Head of caudate nucleus (tissue), 42 donors: Measurements from ENCODE around the gene SLC47A2.

Experiments
- DNase-seq, 42 donors: peaks; one replicate each; pipeline versions ENCODE4 v3.0.0 to v3.0.0-alpha.2; 2020 to 2021; ENCODE audit warnings: mixed read lengths in 7 of 42
- intact Hi-C: fragments of 100-400 bp; cut with DNase I; formaldehyde crosslinking; loops from one replicate; pipeline ENCODE4 v1.15.0; 2022

SLC47A2 gene

GRCh38 chr17:19733953-19734526 lies 17.7 kb upstream of the SLC47A2 start:
- DNase-seq = no peak
- intact Hi-C loops = no loop called here

DNA sequence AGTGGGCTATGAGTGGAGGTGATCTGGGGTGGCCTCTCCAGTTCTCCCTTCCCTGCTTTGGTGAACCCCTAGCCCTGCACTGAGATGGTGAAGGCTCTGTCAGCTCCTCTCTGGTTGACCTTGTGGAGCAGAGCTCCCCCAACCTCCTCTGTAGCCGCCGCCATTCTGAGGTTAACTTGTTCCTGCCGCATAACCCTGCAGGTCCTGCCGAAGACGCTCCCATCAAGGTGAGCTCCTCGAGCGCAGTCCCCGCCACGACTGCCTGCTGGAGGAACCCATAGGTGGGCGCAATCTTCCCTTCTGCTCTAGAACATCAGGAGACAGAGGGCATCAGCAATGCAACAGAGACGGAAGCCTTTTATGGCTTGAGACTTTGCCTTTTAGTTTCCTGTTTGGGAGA lies 15.2 kb upstream of the SLC47A2 start:
- no peak for DNase-seq
- intact Hi-C loops = no loop called here

DNA sequence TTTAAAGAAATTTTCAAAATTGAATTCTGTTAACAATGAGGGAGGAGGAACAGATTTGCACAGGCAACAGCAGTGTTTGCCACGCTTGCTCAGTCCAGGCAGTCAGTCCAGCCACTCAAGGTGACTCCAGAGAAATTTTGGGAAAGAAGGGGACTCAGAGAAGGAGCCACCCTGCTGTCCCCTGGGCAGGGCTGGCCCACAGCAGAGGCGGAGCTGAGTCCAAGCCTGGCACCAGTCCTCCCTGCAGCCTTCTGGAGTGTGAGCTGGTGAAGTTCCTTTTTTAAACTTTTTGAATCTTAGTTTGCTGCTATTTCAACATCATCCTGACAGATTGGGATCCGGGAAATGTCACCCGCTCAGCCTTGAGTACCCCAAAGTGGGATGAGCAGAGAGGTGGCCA lies 14.5 kb upstream of the SLC47A2 start:
- DNase-seq = no peak
- intact Hi-C loops = no loop called here

- no peak for DNase-seq
- intact Hi-C loops = loop anchor here (2.0 to 5.0 kb wide), 2 partner anchors 23 to 83 kb away; partner anchors contain the start of gene ALDH3A2
Measured at GRCh38 chr17:19729900-19730299, 13.5 kb upstream of the SLC47A2 start.

DNA sequence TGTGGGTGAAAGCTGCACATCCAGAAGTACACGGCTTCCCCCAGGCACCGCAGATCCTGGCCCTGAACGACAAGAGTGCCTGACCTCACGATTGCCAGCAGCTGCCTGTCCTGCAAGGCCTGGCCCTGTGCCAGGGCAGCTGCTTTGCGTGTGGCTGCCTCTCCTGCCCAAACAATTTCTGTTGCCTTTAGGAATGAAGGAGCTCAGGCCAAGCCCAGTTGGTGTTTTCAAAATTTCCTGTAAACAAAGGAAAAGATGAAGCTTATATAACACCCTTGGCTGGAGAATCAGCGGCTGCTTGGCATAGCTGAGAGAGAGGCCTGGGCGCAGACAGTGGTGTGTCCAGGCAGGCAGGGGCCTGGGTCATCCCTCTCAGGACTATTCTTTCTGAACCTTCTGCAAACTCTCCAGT lies 11.7 kb upstream of the SLC47A2 start:
- intact Hi-C loops = loop anchor here (2.0 to 5.0 kb wide), 2 partner anchors 25 to 81 kb away; partner anchors contain the start of gene ALDH3A2
- DNase-seq = peak; percentile 49 to 93 (median 85)

DNA sequence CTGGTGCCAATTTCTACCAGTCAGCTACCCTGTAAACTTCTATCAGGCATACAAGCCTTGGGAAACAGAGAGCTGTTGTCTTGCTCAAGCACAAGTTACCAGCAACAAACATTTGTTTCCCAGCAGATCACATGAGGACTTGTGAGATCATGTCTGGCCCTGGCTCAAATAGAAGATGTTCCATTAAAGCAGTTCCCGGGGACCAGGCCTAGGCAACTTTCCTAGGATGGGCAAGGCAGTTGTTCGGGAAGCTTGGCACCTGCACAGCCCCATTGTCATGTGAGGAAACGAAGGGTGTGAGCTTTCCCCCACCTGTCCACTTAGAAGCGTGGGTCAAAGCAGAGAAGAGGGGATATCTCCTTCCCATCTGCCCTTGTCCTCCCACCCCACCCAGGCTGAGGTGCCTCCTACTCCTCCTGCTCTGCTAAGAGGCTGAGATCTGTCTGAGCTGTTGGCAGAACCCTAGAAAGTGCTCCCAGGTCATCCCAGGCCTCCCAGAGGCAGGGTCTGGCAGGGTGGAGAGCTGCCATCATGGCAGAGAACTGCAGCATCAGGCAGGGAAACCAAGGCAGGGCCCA lies 11.2 kb upstream of the SLC47A2 start:
- intact Hi-C loops = loop anchor here (2.0 to 5.0 kb wide), 2 partner anchors 25 to 80 kb away; partner anchors contain the start of gene ALDH3A2

DNA sequence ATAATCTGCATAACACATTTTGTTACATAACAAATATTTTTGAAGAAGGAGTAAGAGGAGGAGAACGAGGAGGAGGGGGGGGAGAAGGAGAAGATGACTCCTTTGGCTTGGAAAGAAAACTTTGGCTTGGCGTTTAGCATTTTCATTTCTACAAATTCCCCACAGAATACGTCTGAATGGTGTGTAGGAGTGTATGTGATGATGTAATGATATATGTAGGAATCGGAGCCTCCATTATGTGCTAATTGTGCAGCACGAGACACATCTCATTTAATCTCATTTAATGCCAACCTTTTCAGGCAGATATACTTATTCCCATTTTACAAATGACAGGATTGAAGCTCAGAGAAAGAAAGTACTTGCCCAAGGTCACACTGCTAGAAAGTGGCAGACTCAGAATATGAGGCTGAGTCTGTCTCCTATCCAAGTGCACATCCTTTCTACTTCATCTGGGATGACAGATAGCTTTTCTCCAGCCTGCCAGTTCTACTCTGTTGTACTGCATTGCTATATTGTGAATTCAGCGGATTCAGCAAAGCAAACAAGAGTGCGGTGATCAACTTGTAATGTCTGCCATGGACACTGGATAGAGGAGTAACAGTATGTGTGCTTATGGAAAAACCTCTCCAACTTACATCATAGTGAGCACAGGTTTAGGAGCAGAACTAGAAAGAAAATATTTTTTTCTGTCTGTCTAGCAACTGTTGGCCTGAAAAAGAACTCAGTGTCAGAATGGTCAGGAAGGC lies 10.4 kb upstream of the SLC47A2 start:
- intact Hi-C loops = loop anchor here (5.0 kb wide), 1 partner anchor 80 kb away; the partner anchor contains the start of gene ALDH3A2
- DNase-seq = peak in 5 of 42 donors; percentile 39 to 61 (median 47)

More for the DNA sequence above, 11.2 kb upstream of the SLC47A2 start:
- peak in 40 of 42 donors; percentile 37 to 95 (median 81) for DNase-seq

GRCh38 chr17:19725486-19725885 lies 9.1 kb upstream of the SLC47A2 start:
- no peak for DNase-seq
- intact Hi-C loops = loop anchor here (5.0 kb wide), 1 partner anchor 78 kb away; the partner anchor contains the start of gene ALDH3A2

GRCh38 chr17:19724501-19725420 lies 8.4 kb upstream of the SLC47A2 start:
- intact Hi-C loops = loop anchor here (5.0 kb wide), 1 partner anchor 77 kb away; the partner anchor contains the start of gene ALDH3A2

DNA sequence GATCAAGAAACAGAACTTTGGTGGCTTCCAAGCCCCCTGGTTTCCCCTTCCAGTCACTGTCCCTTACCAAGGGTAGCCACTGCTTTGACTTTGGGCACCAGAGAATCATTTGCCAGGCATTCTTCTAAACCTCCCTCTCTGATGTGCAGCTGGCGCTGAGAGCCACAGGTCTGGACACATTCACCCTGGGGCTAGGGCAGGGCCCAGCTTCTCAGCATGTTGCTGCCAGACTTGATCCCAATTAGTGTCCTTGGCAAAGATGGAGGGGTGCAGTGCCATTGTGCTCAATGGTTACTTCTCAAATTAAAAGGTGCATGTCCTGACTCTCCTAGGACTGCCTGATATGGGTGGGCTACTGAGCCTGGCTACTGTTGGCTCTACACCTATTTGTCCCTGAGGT lies 7.6 kb upstream of the SLC47A2 start:
- intact Hi-C loops = no loop called here
- DNase-seq = no peak

More at GRCh38 chr17:19724501-19725420, 8.4 kb upstream of the SLC47A2 start:
- DNase-seq = peak in 27 of 42 donors; percentile 28 to 76 (median 51)

GRCh38 chr17:19720631-19721426 lies 4.4 kb upstream of the SLC47A2 start:
- no peak for DNase-seq
- intact Hi-C loops = no loop called here

DNA sequence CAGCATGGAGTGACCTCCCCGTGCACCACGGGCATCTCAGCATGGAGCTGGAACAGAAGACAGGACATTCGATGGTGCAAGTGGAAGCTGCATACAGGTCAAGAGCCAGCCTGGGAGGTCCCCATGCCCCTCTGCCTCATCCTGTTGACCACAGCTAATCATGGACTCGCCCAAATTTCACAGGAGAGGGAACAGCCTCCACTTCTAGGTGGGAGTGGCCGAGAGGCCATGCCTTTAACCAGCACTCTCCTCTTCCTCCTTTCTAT lies 3.8 kb upstream of the SLC47A2 start:
- intact Hi-C loops = no loop called here
- DNase-seq = no peak

- DNase-seq = no peak
- intact Hi-C loops = no loop called here
Measured at GRCh38 chr17:19719355-19720209, 3.2 kb upstream of the SLC47A2 start.

DNA sequence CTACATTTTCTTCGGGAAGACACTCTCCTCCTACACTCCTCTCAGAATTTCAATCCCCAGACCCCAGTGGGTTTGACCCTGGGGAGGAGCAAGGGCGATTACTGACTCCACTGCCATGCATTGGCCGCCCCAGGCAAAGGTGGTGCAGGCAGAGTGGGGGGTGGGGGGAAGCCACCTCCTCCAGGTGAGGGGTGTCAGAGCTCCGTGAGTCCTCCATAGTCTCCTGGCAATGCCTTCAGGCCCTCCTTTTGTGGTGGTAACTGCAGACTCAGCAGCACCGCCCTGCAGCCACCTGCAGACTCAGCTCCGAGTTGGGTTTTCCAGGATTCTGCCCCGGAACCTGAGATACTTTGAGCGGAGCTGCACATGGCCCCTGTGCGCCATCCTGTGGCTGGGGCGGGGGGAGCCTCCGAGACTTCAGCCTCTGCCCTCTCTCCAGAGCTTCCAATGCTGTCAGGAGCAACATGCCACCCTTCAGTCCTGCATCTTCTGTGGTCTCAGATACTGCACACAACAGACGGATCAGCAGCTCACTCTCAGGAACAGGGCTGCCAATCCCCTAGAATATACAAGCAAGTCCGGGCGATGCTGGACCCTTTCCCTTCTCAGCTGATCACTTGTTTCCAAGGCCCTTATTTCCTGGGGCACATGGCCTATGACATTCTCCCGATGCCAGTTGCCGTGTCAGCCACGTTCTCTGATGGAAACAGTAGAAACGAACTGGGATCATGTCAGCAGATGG lies 2.4 kb upstream of the SLC47A2 start:
- no peak for DNase-seq
- intact Hi-C loops = no loop called here

DNA sequence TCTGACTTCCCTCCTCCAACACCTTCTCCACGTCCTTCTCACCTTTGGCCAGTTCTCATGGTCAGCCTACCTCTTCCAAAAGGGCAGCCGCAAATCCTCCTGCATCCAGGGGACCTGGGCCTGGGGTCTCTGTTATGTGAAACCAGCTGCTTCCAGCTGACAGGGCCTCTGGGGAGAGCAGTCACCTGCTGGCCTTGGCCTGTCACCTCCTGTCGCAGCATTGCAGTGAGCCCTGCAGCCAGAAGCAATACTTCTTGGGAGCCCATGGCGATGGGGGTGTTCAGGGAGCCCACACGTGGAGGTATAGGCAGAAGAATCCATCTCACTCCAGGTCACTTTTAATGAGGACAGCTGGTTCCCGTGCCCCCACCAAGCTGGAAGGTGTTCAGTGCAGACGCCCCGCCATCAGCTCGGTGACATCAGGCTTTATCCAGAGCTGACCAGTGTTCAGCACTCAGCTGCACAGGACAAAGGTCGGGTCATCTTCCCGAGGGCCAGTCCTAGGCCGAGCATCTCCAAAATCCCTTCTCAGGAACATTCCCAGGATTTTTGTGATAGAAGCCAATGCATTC lies 1.7 kb upstream of the SLC47A2 start:
- intact Hi-C loops = no loop called here
- no peak for DNase-seq

DNA sequence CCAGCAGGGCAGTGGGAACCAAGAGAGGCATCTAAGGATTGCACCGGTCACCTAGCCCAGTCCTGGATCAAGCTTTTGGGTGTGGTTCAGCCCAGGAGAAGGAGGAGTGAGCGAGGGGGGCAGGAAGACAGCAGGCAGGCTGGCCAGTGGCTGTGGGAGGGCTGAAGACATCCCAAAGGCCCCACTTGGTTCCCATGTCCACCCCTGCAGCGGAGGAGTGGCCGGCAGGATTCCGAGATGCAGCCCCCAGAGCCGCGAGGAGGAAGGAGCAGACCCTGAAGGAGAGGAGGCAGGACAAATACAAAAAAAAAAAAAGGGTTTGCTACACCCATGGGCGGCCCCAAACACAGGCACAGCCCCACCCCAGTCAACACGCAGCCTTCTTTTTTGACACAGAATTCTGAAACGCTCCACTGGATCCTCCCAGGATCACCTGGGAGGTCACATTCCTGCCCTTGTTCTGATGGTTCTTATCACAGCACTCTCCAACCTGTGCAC lies 1.1 kb upstream of the SLC47A2 start:
- DNase-seq = no peak
- intact Hi-C loops = no loop called here
